Measurements from ENCODE around the gene MRTFA.

MRTFA gene

DNA sequence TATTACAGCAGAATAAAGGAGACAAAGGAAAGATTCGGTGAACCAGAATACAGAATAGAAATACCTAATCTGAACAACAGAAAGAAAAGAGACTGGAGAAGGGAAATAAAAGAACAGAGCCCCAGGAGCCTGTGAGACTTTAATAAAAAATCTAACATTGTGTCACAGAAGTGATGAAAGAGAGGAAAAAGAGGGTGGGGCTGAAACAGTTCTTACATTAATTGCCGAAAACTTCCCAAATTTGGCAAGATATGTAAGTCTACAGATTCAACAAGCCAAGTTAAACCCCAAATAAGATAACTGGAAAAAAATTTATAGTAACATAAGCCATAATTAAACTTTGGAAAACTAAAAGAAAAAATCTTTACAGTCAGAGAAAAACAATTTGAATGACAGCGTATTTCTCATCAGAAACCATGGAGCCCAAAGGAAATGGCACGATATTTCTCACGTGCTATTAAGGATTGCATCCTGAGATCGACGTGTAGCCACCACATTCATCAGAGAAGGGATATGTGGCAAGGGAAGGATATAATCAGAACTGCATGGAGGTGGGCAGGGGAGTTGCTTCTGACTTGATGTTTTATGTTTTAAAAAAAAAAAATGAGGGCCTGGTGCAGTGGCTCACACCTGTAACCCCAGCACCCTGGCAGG is 192.2 kb downstream of the MRTFA start:
- no peak overlapping the region for H3K4me3 ChIP-seq (ENCODE audit: low read depth in 1 of 2, low read length in 2 of 2)
- no peaks in the 10 kb centered on the region for H3K36me3 ChIP-seq (ENCODE audit: control insufficient read depth in 1 of 2, insufficient read depth in 2 of 2, low read length in 2 of 2)
- no peaks in the 10 kb centered on the region for H3K9me3 ChIP-seq (ENCODE audit: control insufficient read depth in 1 of 2, low read length in 2 of 2)
- no peak overlapping the region for H3K27ac ChIP-seq (ENCODE audit: low read length)
- H3K27me3 ChIP-seq (ENCODE audit: low read depth, low read length) = no peaks in the 10 kb centered on the region
- H3K4me1 ChIP-seq (ENCODE audit: control insufficient read depth in 1 of 2, insufficient read depth in 2 of 2, low read length in 2 of 2) = peaks cover 0 to 8% of the 10 kb centered on the region in 2 donors

DNA sequence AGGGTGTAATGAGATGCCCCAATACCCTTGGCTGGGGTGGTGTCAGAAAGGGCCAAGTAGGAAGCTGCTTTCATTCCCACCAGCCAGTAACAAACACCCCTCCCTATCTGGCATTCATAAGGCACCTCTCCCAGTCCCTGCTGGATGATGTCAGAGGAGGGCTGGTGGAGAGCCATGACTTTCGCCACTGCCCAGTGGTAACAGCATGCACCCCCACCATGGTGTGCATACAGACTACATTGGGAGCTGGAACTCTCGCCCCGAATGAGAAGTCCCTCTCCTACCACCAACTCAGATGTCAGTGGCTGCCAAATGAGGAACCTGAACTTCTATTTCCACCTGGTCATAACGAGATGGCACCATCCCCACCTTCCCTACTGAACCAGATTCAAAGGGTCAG is 192.8 kb downstream of the MRTFA start:
- no peak overlapping the region for H3K27ac ChIP-seq (ENCODE audit: low read length)
- no peak overlapping the region for H3K4me3 ChIP-seq (ENCODE audit: low read depth in 1 of 2, low read length in 2 of 2)
- peaks cover 0 to 2% of the 10 kb centered on the region in 2 donors for H3K4me1 ChIP-seq (ENCODE audit: control insufficient read depth in 1 of 2, insufficient read depth in 2 of 2, low read length in 2 of 2)

DNA sequence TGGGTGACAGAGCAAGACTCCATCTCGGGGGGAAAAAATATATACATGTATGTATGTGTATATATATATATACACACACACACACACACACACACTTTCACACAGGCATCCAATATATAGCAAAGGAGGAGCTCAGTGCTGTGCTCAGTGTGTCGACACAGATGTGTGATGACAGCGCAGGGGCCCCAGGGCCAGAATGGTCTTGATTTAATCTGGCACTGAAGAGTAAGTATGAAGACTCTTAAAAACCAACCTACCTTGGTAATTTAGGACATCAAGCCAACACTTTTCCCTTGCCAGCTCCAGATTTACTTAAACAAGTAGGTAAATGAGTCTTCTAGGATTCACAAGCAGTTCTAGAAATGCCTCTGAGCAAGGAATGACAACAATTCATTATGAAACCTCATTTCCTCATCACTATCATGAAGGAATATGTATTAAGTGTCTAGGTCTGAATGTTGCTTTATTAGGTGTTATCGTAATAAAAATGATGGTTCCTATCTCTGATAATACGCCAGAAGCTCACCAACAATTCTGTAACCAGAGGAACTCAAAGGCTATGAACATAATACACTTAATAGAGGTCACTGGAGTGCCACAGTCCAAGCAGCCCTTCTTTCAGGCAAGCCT is 194.6 kb downstream of the MRTFA start:
- H3K4me1 ChIP-seq (ENCODE audit: control insufficient read depth in 1 of 2, insufficient read depth in 2 of 2, low read length in 2 of 2) = peaks cover 4 to 12% of the 10 kb centered on the region in 2 donors
- H3K27me3 ChIP-seq (ENCODE audit: low read depth, low read length) = no peaks in the 10 kb centered on the region
- H3K27ac ChIP-seq (ENCODE audit: low read length) = no peak overlapping the region
- no peaks in the 10 kb centered on the region for H3K9me3 ChIP-seq (ENCODE audit: control insufficient read depth in 1 of 2, low read length in 2 of 2)
- no peaks in the 10 kb centered on the region for H3K36me3 ChIP-seq (ENCODE audit: control insufficient read depth in 1 of 2, insufficient read depth in 2 of 2, low read length in 2 of 2)
- no peak overlapping the region for H3K4me3 ChIP-seq (ENCODE audit: low read depth in 1 of 2, low read length in 2 of 2)

More for the DNA sequence above, 192.8 kb downstream of the MRTFA start:
- no peaks in the 10 kb centered on the region for H3K9me3 ChIP-seq (ENCODE audit: control insufficient read depth in 1 of 2, low read length in 2 of 2)
- H3K27me3 ChIP-seq (ENCODE audit: low read depth, low read length) = no peaks in the 10 kb centered on the region
- no peaks in the 10 kb centered on the region for H3K36me3 ChIP-seq (ENCODE audit: control insufficient read depth in 1 of 2, insufficient read depth in 2 of 2, low read length in 2 of 2)

DNA sequence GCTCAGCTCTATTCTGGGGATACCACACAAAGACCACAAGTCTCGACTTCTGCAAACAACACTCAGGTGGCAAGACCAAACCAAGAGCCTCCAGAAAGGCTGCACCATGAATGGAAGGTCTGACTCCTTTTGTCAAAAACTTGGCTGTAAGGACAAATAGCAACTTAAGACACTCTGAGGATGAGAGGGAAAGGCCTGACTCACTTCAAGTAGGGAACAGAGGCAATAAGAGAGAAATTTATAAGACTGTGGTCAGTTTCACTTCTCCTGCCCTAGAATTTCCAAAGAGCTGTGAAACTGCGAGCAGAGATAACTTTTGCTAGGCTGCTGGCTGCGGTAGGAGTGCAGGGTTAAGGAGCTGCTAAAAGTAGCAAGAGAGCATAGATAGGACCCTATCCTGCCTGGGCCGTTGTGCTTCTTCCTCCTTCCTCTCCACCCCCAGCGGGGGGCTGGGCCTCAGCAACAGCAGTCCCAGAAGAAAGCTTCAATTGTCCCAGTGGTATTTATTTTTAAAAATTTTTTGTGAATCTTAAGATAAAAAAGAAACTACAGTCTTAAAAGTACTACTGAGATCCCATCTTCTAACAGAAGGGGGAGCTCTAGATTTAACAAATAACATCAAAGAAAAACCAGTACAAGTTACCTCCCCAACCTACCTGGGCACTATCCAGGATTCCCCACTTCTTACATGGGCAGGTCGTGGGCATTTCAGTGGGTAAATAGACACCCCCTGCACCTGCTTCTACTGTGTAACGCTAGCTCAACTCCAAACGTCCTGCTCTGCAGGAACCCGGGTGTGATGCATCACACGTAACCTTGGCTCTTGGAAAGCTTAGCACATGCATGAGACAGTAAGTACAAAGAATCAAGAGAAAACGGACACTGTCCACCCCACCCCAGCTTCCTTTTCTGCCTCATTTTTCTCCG is 199.8 kb downstream of the MRTFA start:
- peak overlapping the region; percentile 8 to 43 for H3K4me3 ChIP-seq (ENCODE audit: low read depth in 1 of 2, low read length in 2 of 2)
- peaks cover 0 to 9% of the 10 kb centered on the region in 2 donors for H3K36me3 ChIP-seq (ENCODE audit: control insufficient read depth in 1 of 2, insufficient read depth in 2 of 2, low read length in 2 of 2)
- no peaks in the 10 kb centered on the region for H3K9me3 ChIP-seq (ENCODE audit: control insufficient read depth in 1 of 2, low read length in 2 of 2)
- no peaks in the 10 kb centered on the region for H3K27me3 ChIP-seq (ENCODE audit: low read depth, low read length)
- peaks cover 10 to 30% of the 10 kb centered on the region in 2 donors for H3K4me1 ChIP-seq (ENCODE audit: control insufficient read depth in 1 of 2, insufficient read depth in 2 of 2, low read length in 2 of 2)
- peak overlapping the region; percentile 39 for H3K27ac ChIP-seq (ENCODE audit: low read length)

DNA sequence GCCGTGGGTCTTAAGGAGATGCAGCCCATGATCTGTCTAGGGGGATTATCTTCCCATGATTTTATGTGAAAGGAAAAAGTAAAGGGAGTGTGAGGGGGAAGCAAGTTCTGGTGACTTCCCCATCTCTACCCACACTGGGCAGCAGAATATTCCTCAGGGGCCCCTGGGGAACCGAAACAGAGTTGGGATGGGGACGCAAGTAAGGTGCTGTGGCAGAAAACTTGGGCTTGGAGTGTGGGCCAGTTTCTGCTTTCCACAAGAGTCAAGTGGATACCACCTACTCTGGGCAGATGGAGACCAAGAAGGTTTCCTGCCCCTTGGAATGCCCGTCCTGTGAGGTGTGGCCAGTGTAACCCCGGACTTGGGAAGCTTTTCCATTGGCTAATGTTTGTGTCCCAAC is 201.8 kb downstream of the MRTFA start:
- peaks cover 10 to 30% of the 10 kb centered on the region in 2 donors for H3K4me1 ChIP-seq (ENCODE audit: control insufficient read depth in 1 of 2, insufficient read depth in 2 of 2, low read length in 2 of 2)
- H3K4me3 ChIP-seq (ENCODE audit: low read depth in 1 of 2, low read length in 2 of 2) = no peak overlapping the region
- H3K36me3 ChIP-seq (ENCODE audit: control insufficient read depth in 1 of 2, insufficient read depth in 2 of 2, low read length in 2 of 2) = peaks cover 10 to 12% of the 10 kb centered on the region in 2 donors
- no peaks in the 10 kb centered on the region for H3K27me3 ChIP-seq (ENCODE audit: low read depth, low read length)
- H3K27ac ChIP-seq (ENCODE audit: low read length) = no peak overlapping the region
- no peaks in the 10 kb centered on the region for H3K9me3 ChIP-seq (ENCODE audit: control insufficient read depth in 1 of 2, low read length in 2 of 2)

DNA sequence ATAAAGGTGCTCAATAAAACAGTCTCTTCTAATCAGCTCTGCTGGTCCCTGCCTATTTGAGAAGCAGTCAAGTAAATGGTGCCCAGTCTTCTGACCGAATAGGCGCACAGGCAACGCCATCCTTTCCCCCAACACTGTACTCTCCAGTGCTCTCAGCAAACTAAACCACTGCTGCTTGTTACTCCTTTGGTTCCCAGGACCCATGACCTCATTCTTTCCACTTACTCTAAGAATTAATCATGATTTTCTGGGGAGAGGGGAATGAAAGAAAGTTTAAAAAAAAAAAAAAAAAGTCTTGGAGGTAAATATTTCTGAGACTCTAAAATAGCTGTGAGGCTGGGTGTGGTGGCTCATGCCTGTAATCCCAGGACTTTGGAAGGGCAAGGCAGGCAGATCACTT is 202.4 kb downstream of the MRTFA start:
- no peaks in the 10 kb centered on the region for H3K27me3 ChIP-seq (ENCODE audit: low read depth, low read length)
- H3K9me3 ChIP-seq (ENCODE audit: control insufficient read depth in 1 of 2, low read length in 2 of 2) = no peaks in the 10 kb centered on the region
- no peak overlapping the region for H3K4me3 ChIP-seq (ENCODE audit: low read depth in 1 of 2, low read length in 2 of 2)
- no peak overlapping the region for H3K27ac ChIP-seq (ENCODE audit: low read length)
- peaks cover 10 to 30% of the 10 kb centered on the region in 2 donors for H3K4me1 ChIP-seq (ENCODE audit: control insufficient read depth in 1 of 2, insufficient read depth in 2 of 2, low read length in 2 of 2)
- peaks cover 16 to 19% of the 10 kb centered on the region in 2 donors for H3K36me3 ChIP-seq (ENCODE audit: control insufficient read depth in 1 of 2, insufficient read depth in 2 of 2, low read length in 2 of 2)

DNA sequence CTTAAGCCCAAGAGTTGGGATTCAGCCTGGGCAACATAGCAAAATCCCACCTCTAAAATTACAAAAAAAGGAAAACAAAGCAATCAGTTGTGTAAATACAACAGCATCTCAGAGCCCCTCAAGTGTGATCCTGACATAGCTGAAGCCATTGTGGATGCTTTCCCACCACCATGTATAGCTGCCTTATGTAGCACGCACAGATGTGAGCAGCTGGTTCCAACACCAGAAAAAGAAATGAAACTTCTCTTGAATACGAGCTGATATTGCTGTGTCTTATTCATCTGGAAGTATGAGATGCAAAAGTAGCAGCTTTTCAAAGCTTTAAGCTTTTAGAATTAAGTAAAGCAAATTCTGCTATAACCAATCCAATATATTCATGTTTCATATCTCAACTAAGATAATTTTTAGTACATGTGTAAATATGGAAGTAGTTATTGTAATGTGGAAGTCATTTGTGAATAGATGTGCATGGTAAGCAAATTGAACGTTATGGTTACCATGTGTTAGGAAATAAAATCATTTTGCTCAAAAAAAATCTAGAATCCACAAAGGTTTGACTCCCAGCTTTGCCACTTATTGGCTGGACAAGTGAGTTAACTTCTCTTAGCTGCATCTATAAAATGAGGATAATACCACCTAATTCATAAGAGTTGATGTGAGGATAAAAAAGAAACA is 203.0 kb downstream of the MRTFA start:
- Histone ChIP-seq H3K36me3 (ENCODE audit: control insufficient read depth in 1 of 2, insufficient read depth in 2 of 2, low read length in 2 of 2) (peaks cover 21 to 24% of the 10 kb centered on the region in 2 donors), H3K27me3 (ENCODE audit: low read depth, low read length) (no peaks in the 10 kb centered on the region), H3K27ac (ENCODE audit: low read length) (no peak overlapping the region), H3K9me3 (ENCODE audit: control insufficient read depth in 1 of 2, low read length in 2 of 2) (no peaks in the 10 kb centered on the region), H3K4me3 (ENCODE audit: low read depth in 1 of 2, low read length in 2 of 2) (no peak overlapping the region), H3K4me1 (ENCODE audit: control insufficient read depth in 1 of 2, insufficient read depth in 2 of 2, low read length in 2 of 2) (peaks cover 10 to 30% of the 10 kb centered on the region in 2 donors)

DNA sequence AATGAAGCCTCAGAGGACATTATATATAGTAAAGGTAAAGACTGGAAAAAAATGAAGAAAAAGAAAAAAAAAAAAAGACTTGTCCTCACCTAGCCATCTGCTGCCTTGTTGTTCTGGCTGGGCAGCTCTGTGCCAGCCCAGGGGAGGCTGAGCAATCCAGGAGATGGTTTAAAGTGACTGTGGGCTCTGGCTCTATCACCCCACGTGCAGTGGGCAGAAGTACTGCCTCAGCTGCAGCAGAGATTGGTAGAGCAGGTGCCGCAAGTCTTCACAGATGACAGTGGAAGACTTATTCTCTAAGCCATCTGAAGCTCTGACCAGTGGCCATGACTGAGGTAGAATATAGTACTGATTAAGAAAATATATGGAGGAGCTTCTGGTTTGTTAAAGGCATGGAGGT is 203.9 kb downstream of the MRTFA start:
- no peaks in the 10 kb centered on the region for H3K9me3 ChIP-seq (ENCODE audit: control insufficient read depth in 1 of 2, low read length in 2 of 2)
- no peak overlapping the region for H3K27ac ChIP-seq (ENCODE audit: low read length)
- peaks cover 24 to 25% of the 10 kb centered on the region in 2 donors for H3K36me3 ChIP-seq (ENCODE audit: control insufficient read depth in 1 of 2, insufficient read depth in 2 of 2, low read length in 2 of 2)
- H3K27me3 ChIP-seq (ENCODE audit: low read depth, low read length) = no peaks in the 10 kb centered on the region
- H3K4me1 ChIP-seq (ENCODE audit: control insufficient read depth in 1 of 2, insufficient read depth in 2 of 2, low read length in 2 of 2) = peaks cover 7 to 25% of the 10 kb centered on the region in 2 donors
- no peak overlapping the region for H3K4me3 ChIP-seq (ENCODE audit: low read depth in 1 of 2, low read length in 2 of 2)

DNA sequence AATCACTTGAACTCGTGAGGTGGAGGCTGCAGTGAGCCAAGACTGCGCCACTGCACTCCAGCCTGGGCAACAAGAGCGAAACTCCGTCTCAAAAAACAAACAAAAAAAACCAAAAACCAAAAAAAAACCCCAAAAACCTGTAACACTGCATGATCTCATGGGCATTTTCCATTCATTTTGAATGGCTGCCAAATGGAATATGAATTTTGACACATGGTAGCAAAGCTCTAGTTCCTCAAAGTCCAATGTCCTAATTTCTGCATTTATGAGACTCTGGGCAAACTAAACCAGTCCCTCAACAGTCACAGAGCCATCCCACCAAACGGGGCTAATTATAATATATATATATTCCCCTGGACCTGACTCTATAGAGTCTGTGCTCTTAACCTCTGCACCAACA is 204.4 kb downstream of the MRTFA start:
- peaks cover 24 to 25% of the 10 kb centered on the region in 2 donors for H3K36me3 ChIP-seq (ENCODE audit: control insufficient read depth in 1 of 2, insufficient read depth in 2 of 2, low read length in 2 of 2)
- no peak overlapping the region for H3K4me3 ChIP-seq (ENCODE audit: low read depth in 1 of 2, low read length in 2 of 2)
- H3K27ac ChIP-seq (ENCODE audit: low read length) = no peak overlapping the region
- H3K4me1 ChIP-seq (ENCODE audit: control insufficient read depth in 1 of 2, insufficient read depth in 2 of 2, low read length in 2 of 2) = peaks cover 7 to 21% of the 10 kb centered on the region in 2 donors
- no peaks in the 10 kb centered on the region for H3K27me3 ChIP-seq (ENCODE audit: low read depth, low read length)
- no peaks in the 10 kb centered on the region for H3K9me3 ChIP-seq (ENCODE audit: control insufficient read depth in 1 of 2, low read length in 2 of 2)

DNA sequence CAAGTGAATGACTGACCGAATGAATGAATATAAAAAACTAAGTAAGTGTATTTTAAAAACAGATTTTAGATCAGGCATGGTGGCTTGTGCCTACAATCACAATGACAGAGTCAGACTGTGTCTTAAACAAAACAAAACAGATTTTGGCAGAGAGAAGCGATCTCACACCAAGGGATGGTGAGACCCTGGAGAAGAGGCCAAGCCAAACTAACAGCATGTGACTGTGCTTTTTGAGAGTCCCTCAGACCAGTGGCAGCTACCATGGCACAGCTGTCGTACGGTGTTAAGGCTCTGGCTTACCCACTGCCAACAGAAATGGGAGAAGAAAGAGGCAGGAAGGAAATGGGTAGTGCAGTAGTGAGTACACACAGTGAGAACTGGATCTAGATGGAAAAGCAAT is 205.5 kb downstream of the MRTFA start:
- peaks cover 25 to 27% of the 10 kb centered on the region in 2 donors for H3K36me3 ChIP-seq (ENCODE audit: control insufficient read depth in 1 of 2, insufficient read depth in 2 of 2, low read length in 2 of 2)
- H3K27ac ChIP-seq (ENCODE audit: low read length) = no peak overlapping the region
- no peaks in the 10 kb centered on the region for H3K27me3 ChIP-seq (ENCODE audit: low read depth, low read length)
- H3K4me3 ChIP-seq (ENCODE audit: low read depth in 1 of 2, low read length in 2 of 2) = no peak overlapping the region
- H3K9me3 ChIP-seq (ENCODE audit: control insufficient read depth in 1 of 2, low read length in 2 of 2) = no peaks in the 10 kb centered on the region
- H3K4me1 ChIP-seq (ENCODE audit: control insufficient read depth in 1 of 2, insufficient read depth in 2 of 2, low read length in 2 of 2) = peaks cover 1 to 10% of the 10 kb centered on the region in 2 donors

DNA sequence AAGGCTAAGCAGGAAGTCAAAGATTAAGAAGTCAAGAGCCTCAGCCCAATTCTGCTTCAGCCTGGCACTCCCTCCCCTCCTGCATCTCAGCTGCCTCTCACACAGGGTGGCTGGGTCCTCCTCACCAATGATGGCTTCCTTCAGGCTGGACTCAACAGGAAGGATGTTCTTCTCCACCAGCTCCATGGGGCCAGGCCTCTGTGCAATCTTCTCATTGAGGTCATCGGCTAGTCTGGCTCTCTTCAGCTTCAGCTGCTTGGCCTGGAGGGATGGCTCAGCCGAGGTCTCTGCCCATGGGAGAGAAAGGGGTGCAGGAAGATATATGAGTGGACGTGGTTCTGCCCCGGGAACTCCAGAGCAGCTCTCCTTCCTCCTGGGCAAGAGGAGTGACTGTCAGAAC is 207.0 kb downstream of the MRTFA start:
- H3K9me3 ChIP-seq (ENCODE audit: control insufficient read depth in 1 of 2, low read length in 2 of 2) = no peaks in the 10 kb centered on the region
- peaks cover 0 to 8% of the 10 kb centered on the region in 2 donors for H3K4me1 ChIP-seq (ENCODE audit: control insufficient read depth in 1 of 2, insufficient read depth in 2 of 2, low read length in 2 of 2)
- no peak overlapping the region for H3K27ac ChIP-seq (ENCODE audit: low read length)
- peaks cover 33 to 36% of the 10 kb centered on the region in 2 donors for H3K36me3 ChIP-seq (ENCODE audit: control insufficient read depth in 1 of 2, insufficient read depth in 2 of 2, low read length in 2 of 2)
- no peaks in the 10 kb centered on the region for H3K27me3 ChIP-seq (ENCODE audit: low read depth, low read length)
- no peak overlapping the region for H3K4me3 ChIP-seq (ENCODE audit: low read depth in 1 of 2, low read length in 2 of 2)

All from muscle layer of duodenum (tissue), 2 donors.